GM12878 (cell line): Measurements from ENCODE around the gene STEAP4. TPM values are rescaled to one million over a fixed set of nuclear protein-coding genes. Genes with fewer than 3 reads are reported as not detected.

Experiments used
- ATAC-seq: fragments of 200-7000 bp; cut with Tn5 transposase; 3 replicates; pipeline ENCODE4 v1.9.1; 2020; ENCODE audit warnings: mild to moderate bottlenecking, moderate library complexity
- BruUV-seq: library from RNA; stranded (reverse); fragments of 400-500 nt; replicated peaks from 2 replicates; lab custom pipeline; 2021; lab: Mats Ljungman, UMichigan
- CTCF ChIA-PET: fragments of 300-600 bp; sonication (Branson Sonifier 250); formaldehyde crosslinking; extraction: SDS; loops from one replicate; lab custom pipeline; 2021; ENCODE audit warnings: inconsistent platforms; lab: Yijun Ruan, JAX
- POLR2A ChIA-PET: fragments of 350-600 bp; formaldehyde crosslinking; extraction: SDS; loops from one replicate; lab custom pipeline; 2021; ENCODE audit warnings: inconsistent platforms; lab: Charles Lee
- RAD21 ChIA-PET: fragments of 300-600 bp; sonication (Branson Sonifier 250); formaldehyde crosslinking; loops from one replicate; lab custom pipeline; 2023; ENCODE audit warnings: antibody characterized with exemption; ENCODE audit not compliant: unreplicated experiment; lab: Charles Lee
- SMC1A ChIA-PET: fragments of 300-600 bp; sonication (Branson Sonifier 250); formaldehyde crosslinking; loops from one replicate; lab custom pipeline; 2023; ENCODE audit not compliant: unreplicated experiment, uncharacterized antibody; lab: Charles Lee
- DNase-seq: peaks from one replicate; pipeline ENCODE4 v3.0.0-alpha.2; 2011; ENCODE audit warnings: low read depth, low spot score
- FAIRE-seq: peaks from 3 replicates; lab custom pipeline; 2011; peaks lifted over from hg19 to GRCh38; lab: Jason Lieb, UNC
- H2AFZ ChIP-seq: 2 replicates; pipeline ENCODE4 v1.6.0; 2011; ENCODE audit warnings: low read depth, low read length, control low read depth; ENCODE audit not compliant: control insufficient read depth
- H3K27ac ChIP-seq: 2 replicates; pipeline ENCODE4 v1.5.1; 2011; ENCODE audit warnings: control low read depth; ENCODE audit not compliant: control insufficient read depth, insufficient read depth
- H3K27me3 ChIP-seq, 2 experiments: replicated peaks in 1 of 2; 2 replicates each; pipeline versions ENCODE4 v1.6.0 to v1.6.1; 2011; ENCODE audit warnings: low read length in 1 of 2; ENCODE audit not compliant: control insufficient read depth in 2 of 2, insufficient read depth in 2 of 2
- H3K36me3 ChIP-seq, 2 experiments: 2 replicates each; pipeline ENCODE4 v1.5.1; 2011; ENCODE audit warnings: low read length in 1 of 2; ENCODE audit not compliant: control insufficient read depth in 2 of 2, insufficient read depth in 2 of 2
- H3K4me1 ChIP-seq: 2 replicates; pipeline ENCODE4 v1.6.1; 2011; ENCODE audit warnings: mild to moderate bottlenecking, low read length, moderate library complexity, mixed read lengths; ENCODE audit not compliant: control insufficient read depth, insufficient read depth
- H3K4me2 ChIP-seq: 2 replicates; pipeline ENCODE4 v1.6.0; 2011; ENCODE audit warnings: control low read depth; ENCODE audit not compliant: control insufficient read depth, insufficient read depth
- H3K4me3 ChIP-seq: fragments of 200-600 bp; sonication (generic); 2 replicates; pipeline ENCODE4 v1.5.1; 2016
- H3K79me2 ChIP-seq: 2 replicates; pipeline ENCODE4 v1.6.0; 2011; ENCODE audit warnings: low read length; ENCODE audit not compliant: control insufficient read depth, insufficient read depth
- H3K9ac ChIP-seq: 2 replicates; pipeline ENCODE4 v1.8.0; 2011; ENCODE audit warnings: low read length, control low read depth, mixed read lengths; ENCODE audit not compliant: control insufficient read depth, insufficient read depth
- H3K9me3 ChIP-seq: replicated peaks from 3 replicates; pipeline ENCODE4 v1.5.1; 2011; ENCODE audit warnings: mild to moderate bottlenecking, low read length; ENCODE audit not compliant: control insufficient read depth, insufficient read depth
- H4K20me1 ChIP-seq: 2 replicates; pipeline ENCODE4 v1.6.0; 2011; ENCODE audit not compliant: control insufficient read depth, insufficient read depth
- BMI1 ChIP-seq: fragments of 450-650 bp; IDR thresholded peaks from 2 replicates; pipeline ENCODE4 v1.6.1; 2016; ENCODE audit warnings: mild to moderate bottlenecking, moderate library complexity, borderline replicate concordance
- HDAC2 ChIP-seq: fragments of 200-600 bp; sonication (generic); IDR thresholded peaks from 2 replicates; pipeline ENCODE4 v1.6.1; 2017
- JUNB ChIP-seq: IDR thresholded peaks from 2 replicates; pipeline ENCODE4 v1.6.1; 2016; ENCODE audit warnings: antibody characterized with exemption, mild to moderate bottlenecking
- POLR2A ChIP-seq: IDR thresholded peaks from 2 replicates; pipeline ENCODE4 v1.6.1; 2011; ENCODE audit warnings: low read depth, mild to moderate bottlenecking, low read length
- PRDM15 ChIP-seq: fragments of 450-650 bp; formaldehyde crosslinking; IDR thresholded peaks from 2 replicates; pipeline ENCODE4 v1.4.0; 2020; ENCODE audit warnings: mild to moderate bottlenecking, moderate library complexity
- RCOR1 ChIP-seq: conservative IDR thresholded peaks from 2 replicates; pipeline ENCODE4 v1.6.1; 2012; ENCODE audit warnings: low read depth, low read length, improper control_type of control experiment
- ZBTB11 ChIP-seq: fragments of 450-650 bp; formaldehyde crosslinking; IDR thresholded peaks from 2 replicates; pipeline ENCODE4 v1.5.0; 2022; ENCODE audit warnings: mild to moderate bottlenecking, missing genetic modification characterization
- WGBS: methylation state at CpG from one replicate; pipeline ENCODE4 v1.1.6; 2016; ENCODE audit warnings: low lambda C conversion rate; ENCODE audit not compliant: insufficient replicate concordance, insufficient coverage; ENCODE audit errors: missing lambda C conversion rate; 5-methylcytosine and 5-hydroxymethylcytosine counted together
- in situ Hi-C: fragments of 300-500 bp; cut with MboI; formaldehyde crosslinking; loops from 9 replicates; pipeline ENCODE4 v1.14.3; 2018; ENCODE audit warnings: mixed read lengths
- intact Hi-C: fragments of 100-400 bp; cut with micrococcal nuclease; formaldehyde crosslinking; loops from one replicate; pipeline ENCODE4 v1.14.2; 2022; ENCODE audit not compliant: unreplicated experiment
- polyA plus RNA-seq, 11 experiments: library from polyadenylated mRNA; depleted of rRNA in 4 of 11; unstranded in 6 of 11; stranded (reverse) in 5 of 11; fragments of >200 nt; fragmentation: Nextera tagmentation in 4 of 11; fragmentation: Illumina TruSeq in 1 of 11; extraction: Ambion mirVana in 4 of 11; extraction: Trizol in 1 of 11; gene quantifications; 1 replicate in 1 of 11; 2 replicates in 10 of 11; pipeline versions ENCODE4 v1.2.1 to v1.2.3, GENCODE V29; 2011 to 2016; ENCODE audit warnings: inconsistent platforms in 2 of 11, missing spikeins in 2 of 11, low read depth in 1 of 11
- total RNA-seq, 4 experiments: library from RNA; depleted of rRNA in 3 of 4; stranded (reverse); fragments of >200 nt in 3 of 4; fragmentation: Illumina TruSeq in 1 of 4; extraction: Trizol in 1 of 4; gene quantifications; 2 replicates each; pipeline versions ENCODE4 v1.2.1 to v1.2.3, GENCODE V29; 2013 to 2021

STEAP4 gene
- total and polyA plus RNA-seq, 10 of the 15 experiments (the other 5 are each of a cell fraction or from before 2014, with no cell fraction given), result 0.13 TPM; not detected in 9

GRCh38 chr7:88312061-88312663, 5.5 kb upstream of the STEAP4 start:
- Histone ChIP-seq H3K9ac (no peak overlapping the region), H2AFZ (no peak overlapping the region), H3K4me1 (no peaks in the 10 kb centered on the region), H3K79me2 (no peaks in the 10 kb centered on the region), H3K4me3 (no peak overlapping the region), H3K36me3 (no peaks in the 10 kb centered on the region), H3K27ac (no peak overlapping the region), H3K27me3 (no peaks in the 10 kb centered on the region), H4K20me1 (no peaks in the 10 kb centered on the region), H3K4me2 (no peak overlapping the region), H3K9me3 (no peaks in the 10 kb centered on the region)
- ChIA-PET RAD21 (interaction anchor here (1.2 kb wide), 1 partner anchor 35 kb away, joined by 3 read pairs; no protein-coding TSS in a partner anchor), POLR2A (no interaction called here), CTCF (interaction anchor here (0.7 kb wide), 1 partner anchor 40 kb away, joined by 3 read pairs; no protein-coding TSS in a partner anchor), SMC1A (interaction anchor here (1.1 kb wide), 2 partner anchors 35 to 135 kb away, joined by 3 read pairs; no protein-coding TSS in a partner anchor)
- no peak for TF ChIP-seq HDAC2
- no peak for TF ChIP-seq BMI1
- TF ChIP-seq PRDM15 (CRISPR knock-in tag), result no peak
- TF ChIP-seq ZBTB11 (CRISPR knock-in tag), result no peak
- no peak for TF ChIP-seq POLR2A
- no peak for TF ChIP-seq JUNB
- TF ChIP-seq RCOR1, result no peak
- no peak for DNase-seq
- no peak for ATAC-seq
- BruUV-seq, result no TSS peak
- in situ Hi-C loops (no loop called here), intact Hi-C loops (no loop called here)
- 52% methylated on average over 3 of the region's 3 CpGs for WGBS
- no peak for FAIRE-seq
